HepG2 (cell line): ENCODE results near the gene SBSN. TPM values are rescaled to one million over a fixed set of nuclear protein-coding genes. Genes with fewer than 3 reads are reported as not detected.

Experiments
- CERS6 ChIP-seq: sonication (generic); formaldehyde crosslinking; IDR thresholded peaks from 2 replicates; pipeline ENCODE4 v1.5.0; 2020; ENCODE audit warnings: missing genetic modification reagents
- FOXC1 ChIP-seq: sonication (generic); formaldehyde crosslinking; IDR thresholded peaks from 2 replicates; pipeline ENCODE4 v1.8.0; 2022; ENCODE audit warnings: mild to moderate bottlenecking, missing genetic modification reagents, borderline replicate concordance
- IKZF5 ChIP-seq: IDR thresholded peaks from 2 replicates; pipeline ENCODE4 v1.6.1; 2018; ENCODE audit warnings: missing genetic modification reagents, mild to moderate bottlenecking, missing compliant biosample characterization
- JDP2 ChIP-seq: sonication (generic); formaldehyde crosslinking; IDR thresholded peaks from 2 replicates; pipeline ENCODE4 v1.8.1; 2022; ENCODE audit warnings: missing genetic modification reagents, borderline replicate concordance
- MEIS2 ChIP-seq: sonication (generic); formaldehyde crosslinking; IDR thresholded peaks from 2 replicates; pipeline ENCODE4 v1.9.0; 2021; ENCODE audit warnings: mild to moderate bottlenecking, missing genetic modification reagents
- NFATC3 ChIP-seq: sonication (generic); formaldehyde crosslinking; IDR thresholded peaks from 2 replicates; pipeline ENCODE4 v1.5.1; 2020; ENCODE audit warnings: mild to moderate bottlenecking, missing genetic modification reagents
- NR1H2 ChIP-seq: sonication (generic); formaldehyde crosslinking; IDR thresholded peaks from 2 replicates; pipeline ENCODE4 v1.8.1; 2022; ENCODE audit warnings: low read depth, missing genetic modification reagents, borderline replicate concordance
- RFX3 ChIP-seq: IDR thresholded peaks from 2 replicates; pipeline ENCODE4 v1.6.1; 2016; ENCODE audit warnings: missing biosample characterization, missing genetic modification reagents
- ZNF274 ChIP-seq: sonication (generic); formaldehyde crosslinking; IDR thresholded peaks from 2 replicates; pipeline ENCODE4 v1.5.1; 2020; ENCODE audit warnings: mild to moderate bottlenecking, missing genetic modification reagents
- ZNF460 ChIP-seq: sonication (generic); formaldehyde crosslinking; IDR thresholded peaks from 2 replicates; pipeline ENCODE4 v1.5.1; 2020; ENCODE audit warnings: missing genetic modification reagents, mild to moderate bottlenecking, borderline replicate concordance
- ZNF646 ChIP-seq: sonication (generic); formaldehyde crosslinking; IDR thresholded peaks from 2 replicates; pipeline ENCODE4 v1.9.0; 2021; ENCODE audit warnings: mild to moderate bottlenecking, missing genetic modification reagents
- ZNF775 ChIP-seq: sonication (generic); formaldehyde crosslinking; IDR thresholded peaks from 2 replicates; pipeline ENCODE4 v1.4.0; 2020; ENCODE audit warnings: missing genetic modification reagents, mild to moderate bottlenecking, moderate library complexity, borderline replicate concordance
- ZNF839 ChIP-seq: sonication (generic); formaldehyde crosslinking; IDR thresholded peaks from 2 replicates; pipeline ENCODE4 v1.4.0; 2020; ENCODE audit warnings: missing genetic modification reagents, mild to moderate bottlenecking, borderline replicate concordance
- polyA plus RNA-seq, 8 experiments: library from polyadenylated mRNA; depleted of rRNA in 3 of 8; stranded (reverse) in 7 of 8; unstranded in 1 of 8; fragments of >200 nt; fragmentation: Illumina TruSeq in 4 of 8; extraction: Trizol in 4 of 8; gene quantifications; 2 replicates each; pipeline versions ENCODE4 v1.2.1 to v1.2.3, GENCODE V29; 2011 to 2016; ENCODE audit warnings: low read depth in 4 of 8, missing spikeins in 1 of 8, mixed read lengths in 1 of 8; ENCODE audit not compliant: insufficient read depth in 1 of 8
- total RNA-seq, 5 experiments: library from RNA; depleted of rRNA; stranded (reverse); fragments of >200 nt; fragmentation: Illumina TruSeq; extraction: Trizol; gene quantifications; 2 replicates each; pipeline ENCODE4 v1.2.3, GENCODE V29; 2016; ENCODE audit warnings: low read depth in 1 of 5
- TF ChIP-seq, protein P1 (sequence below): IDR thresholded peaks from 2 replicates; pipeline ENCODE4 v1.6.1; 2016; ENCODE audit warnings: low read depth, control low read depth
- TF ChIP-seq, protein P2 (sequence below): IDR thresholded peaks from 2 replicates; pipeline ENCODE4 v1.6.1; 2016; ENCODE audit warnings: missing compliant biosample characterization, missing genetic modification reagents, borderline replicate concordance
- TF ChIP-seq, protein P3 (sequence below): sonication (generic); formaldehyde crosslinking; conservative IDR thresholded peaks from 2 replicates; pipeline ENCODE4 v1.4.0; 2020; ENCODE audit warnings: missing genetic modification reagents

Gene SBSN
- total and polyA plus RNA-seq, 2 of the 13 experiments (the other 11 are each of a cell fraction or from before 2014, with no cell fraction given) = not detected

DNA sequence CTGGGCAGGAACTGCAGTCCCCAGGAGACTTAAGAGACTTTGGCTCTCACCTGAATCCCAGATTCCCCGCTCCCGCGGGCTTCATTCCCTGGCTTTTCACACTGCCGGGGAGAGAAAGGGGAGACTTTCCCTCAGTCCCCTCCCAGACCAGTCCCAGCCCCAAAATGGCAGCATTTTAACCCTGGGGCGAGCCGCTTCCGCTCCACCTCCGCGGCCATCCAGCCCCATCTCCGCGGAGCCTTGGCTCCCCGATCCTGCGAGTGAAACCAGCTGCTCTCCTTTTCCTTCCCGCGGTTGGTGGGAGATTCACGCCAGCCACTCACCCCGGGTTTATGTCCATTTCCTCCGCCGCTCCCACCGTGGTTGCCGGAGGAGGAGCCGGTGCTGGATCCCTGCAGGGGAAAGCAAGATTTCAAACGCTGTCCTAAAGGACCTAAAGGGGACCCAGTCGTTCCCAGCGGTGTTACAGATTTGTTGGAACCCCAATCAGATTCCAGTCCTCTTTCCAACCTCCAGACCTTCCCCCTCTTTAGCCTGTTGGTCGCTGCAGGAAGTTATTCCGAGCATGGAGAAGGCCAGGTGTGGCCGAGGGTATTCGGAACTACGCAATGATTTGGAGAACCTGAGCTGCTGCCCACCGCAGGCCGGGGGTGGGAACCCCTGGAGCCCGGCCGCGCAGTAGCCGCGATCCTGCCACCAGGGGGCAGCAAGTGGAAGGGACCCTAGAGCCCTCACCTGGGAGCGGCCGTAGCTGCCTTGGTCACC, 18.1 kb downstream of the SBSN start (continued):
- TF ChIP-seq, protein P1, sequence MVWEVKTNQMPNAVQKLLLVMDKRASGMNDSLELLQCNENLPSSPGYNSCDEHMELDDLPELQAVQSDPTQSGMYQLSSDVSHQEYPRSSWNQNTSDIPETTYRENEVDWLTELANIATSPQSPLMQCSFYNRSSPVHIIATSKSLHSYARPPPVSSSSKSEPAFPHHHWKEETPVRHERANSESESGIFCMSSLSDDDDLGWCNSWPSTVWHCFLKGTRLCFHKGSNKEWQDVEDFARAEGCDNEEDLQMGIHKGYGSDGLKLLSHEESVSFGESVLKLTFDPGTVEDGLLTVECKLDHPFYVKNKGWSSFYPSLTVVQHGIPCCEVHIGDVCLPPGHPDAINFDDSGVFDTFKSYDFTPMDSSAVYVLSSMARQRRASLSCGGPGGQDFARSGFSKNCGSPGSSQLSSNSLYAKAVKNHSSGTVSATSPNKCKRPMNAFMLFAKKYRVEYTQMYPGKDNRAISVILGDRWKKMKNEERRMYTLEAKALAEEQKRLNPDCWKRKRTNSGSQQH (CRISPR knock-in tag) = no peak
- TF ChIP-seq JDP2 (CRISPR knock-in tag) (no peak), NFATC3 (CRISPR knock-in tag) (no peak), FOXC1 (CRISPR knock-in tag) (no peak; the same call in 1 of the 2 replicates), NR1H2 (no peak), CERS6 (CRISPR knock-in tag) (no peak), ZNF460 (CRISPR knock-in tag) (no peak), ZNF646 (CRISPR knock-in tag) (no peak), ZNF775 (CRISPR knock-in tag) (no peak), MEIS2 (CRISPR knock-in tag) (peak; percentile 4; the same call in 1 of the 2 replicates), ZNF274 (CRISPR knock-in tag) (peak; percentile 19; the same call in 1 of the 2 replicates), RFX3 (CRISPR knock-in tag) (0 out of 2 replicates have a peak, but pooled peaks have one; percentile 17), IKZF5 (CRISPR knock-in tag) (peak; percentile 26; the same call in 1 of the 2 replicates), ZNF839 (peak; percentile 66; the same call in 1 of the 2 replicates)
- TF ChIP-seq, protein P2, sequence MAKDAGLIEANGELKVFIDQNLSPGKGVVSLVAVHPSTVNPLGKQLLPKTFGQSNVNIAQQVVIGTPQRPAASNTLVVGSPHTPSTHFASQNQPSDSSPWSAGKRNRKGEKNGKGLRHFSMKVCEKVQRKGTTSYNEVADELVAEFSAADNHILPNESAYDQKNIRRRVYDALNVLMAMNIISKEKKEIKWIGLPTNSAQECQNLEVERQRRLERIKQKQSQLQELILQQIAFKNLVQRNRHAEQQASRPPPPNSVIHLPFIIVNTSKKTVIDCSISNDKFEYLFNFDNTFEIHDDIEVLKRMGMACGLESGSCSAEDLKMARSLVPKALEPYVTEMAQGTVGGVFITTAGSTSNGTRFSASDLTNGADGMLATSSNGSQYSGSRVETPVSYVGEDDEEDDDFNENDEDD = no peak
- TF ChIP-seq, protein P3, sequence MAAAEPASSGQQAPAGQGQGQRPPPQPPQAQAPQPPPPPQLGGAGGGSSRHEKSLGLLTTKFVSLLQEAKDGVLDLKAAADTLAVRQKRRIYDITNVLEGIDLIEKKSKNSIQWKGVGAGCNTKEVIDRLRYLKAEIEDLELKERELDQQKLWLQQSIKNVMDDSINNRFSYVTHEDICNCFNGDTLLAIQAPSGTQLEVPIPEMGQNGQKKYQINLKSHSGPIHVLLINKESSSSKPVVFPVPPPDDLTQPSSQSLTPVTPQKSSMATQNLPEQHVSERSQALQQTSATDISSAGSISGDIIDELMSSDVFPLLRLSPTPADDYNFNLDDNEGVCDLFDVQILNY (CRISPR knock-in tag) = no peak
